CD8-positive, alpha-beta memory T cell (primary cell): ENCODE data around the gene CADPS. TPM values are rescaled to one million over a fixed set of nuclear protein-coding genes. Genes with fewer than 3 reads are reported as not detected.

Experiments used
- CTCF ChIA-PET: fragments of 350-600 bp; sonication (Branson Sonifier 250); formaldehyde crosslinking; loops from one replicate; lab custom pipeline; 2021; ENCODE audit warnings: antibody characterized with exemption; lab: Charles Lee
- POLR2A ChIA-PET: fragments of 350-600 bp; sonication (Branson Sonifier 250); formaldehyde crosslinking; loops from one replicate; lab custom pipeline; 2021; ENCODE audit warnings: antibody characterized with exemption; lab: Charles Lee
- DNase-seq, 5 donors: peaks; one replicate each; pipeline versions ENCODE4 v3.0.0 to v3.0.0-alpha.2; 2020 to 2022; ENCODE audit warnings: mixed read lengths in 1 of 5
- H3K27ac ChIP-seq: one replicate; pipeline ENCODE4 v1.7.0; 2013; ENCODE audit warnings: low read depth, mild to moderate bottlenecking, low read length, moderate library complexity
- H3K27me3 ChIP-seq: 2 replicates; pipeline ENCODE4 v1.7.0; 2013; ENCODE audit warnings: low read length, mild to moderate bottlenecking; ENCODE audit not compliant: insufficient read depth, poor library complexity, severe bottlenecking
- H3K36me3 ChIP-seq: 2 replicates; pipeline ENCODE4 v1.7.0; 2013; ENCODE audit warnings: mild to moderate bottlenecking, low read length, moderate library complexity; ENCODE audit not compliant: insufficient read depth
- H3K4me1 ChIP-seq: 2 replicates; pipeline ENCODE4 v1.7.0; 2013; ENCODE audit warnings: mild to moderate bottlenecking, low read length, moderate library complexity; ENCODE audit not compliant: insufficient read depth
- H3K4me3 ChIP-seq: 2 replicates; pipeline ENCODE4 v1.7.0; 2013; ENCODE audit warnings: mild to moderate bottlenecking, low read length
- H3K9me3 ChIP-seq: 2 replicates; pipeline ENCODE4 v1.7.0; 2013; ENCODE audit warnings: mild to moderate bottlenecking, low read length
- H3K27ac Mint-ChIP-seq, 8 donors: one replicate each; pipeline ENCODE4 v1.8.0; 2020 to 2021; ENCODE audit warnings: mixed read lengths in 8 of 8, mild to moderate bottlenecking in 6 of 8, inconsistent platforms in 3 of 8, moderate library complexity in 3 of 8
- H3K27me3 Mint-ChIP-seq, 2 donors: one replicate each; pipeline ENCODE4 v1.8.0; 2020 to 2021; ENCODE audit warnings: mixed read lengths in 2 of 2, mild to moderate bottlenecking in 1 of 2, moderate library complexity in 1 of 2
- H3K36me3 Mint-ChIP-seq, 3 donors: one replicate each; pipeline ENCODE4 v1.8.0; 2020 to 2021; ENCODE audit warnings: mixed read lengths in 3 of 3, inconsistent platforms in 1 of 3, mild to moderate bottlenecking in 1 of 3
- H3K4me1 Mint-ChIP-seq, 3 donors: one replicate each; pipeline ENCODE4 v1.8.0; 2020 to 2021; ENCODE audit warnings: mixed read lengths in 3 of 3, inconsistent platforms in 1 of 3, mild to moderate bottlenecking in 1 of 3
- H3K4me3 Mint-ChIP-seq, 7 donors: one replicate each; pipeline ENCODE4 v1.8.0; 2020 to 2021; ENCODE audit warnings: mixed read lengths in 7 of 7, mild to moderate bottlenecking in 6 of 7, moderate library complexity in 4 of 7, inconsistent platforms in 2 of 7
- H3K9me3 Mint-ChIP-seq, 5 donors: one replicate each; pipeline ENCODE4 v1.8.0; 2020 to 2022; ENCODE audit warnings: mixed read lengths in 5 of 5, mild to moderate bottlenecking in 3 of 5, moderate library complexity in 2 of 5, inconsistent platforms in 1 of 5
- polyA plus RNA-seq: library from polyadenylated mRNA; unstranded; fragments of 300-500 nt; fragmentation: Illumina TruSeq; gene quantifications from one replicate; pipeline ENCODE4 v1.2.3, GENCODE V29; 2021
- total RNA-seq, 2 experiments: library from RNA; stranded (reverse); gene quantifications; one replicate each; pipeline ENCODE4 v1.2.3, GENCODE V29; 2021

The CADPS gene
- total RNA-seq (not detected), polyA plus RNA-seq (not detected)

DNA sequence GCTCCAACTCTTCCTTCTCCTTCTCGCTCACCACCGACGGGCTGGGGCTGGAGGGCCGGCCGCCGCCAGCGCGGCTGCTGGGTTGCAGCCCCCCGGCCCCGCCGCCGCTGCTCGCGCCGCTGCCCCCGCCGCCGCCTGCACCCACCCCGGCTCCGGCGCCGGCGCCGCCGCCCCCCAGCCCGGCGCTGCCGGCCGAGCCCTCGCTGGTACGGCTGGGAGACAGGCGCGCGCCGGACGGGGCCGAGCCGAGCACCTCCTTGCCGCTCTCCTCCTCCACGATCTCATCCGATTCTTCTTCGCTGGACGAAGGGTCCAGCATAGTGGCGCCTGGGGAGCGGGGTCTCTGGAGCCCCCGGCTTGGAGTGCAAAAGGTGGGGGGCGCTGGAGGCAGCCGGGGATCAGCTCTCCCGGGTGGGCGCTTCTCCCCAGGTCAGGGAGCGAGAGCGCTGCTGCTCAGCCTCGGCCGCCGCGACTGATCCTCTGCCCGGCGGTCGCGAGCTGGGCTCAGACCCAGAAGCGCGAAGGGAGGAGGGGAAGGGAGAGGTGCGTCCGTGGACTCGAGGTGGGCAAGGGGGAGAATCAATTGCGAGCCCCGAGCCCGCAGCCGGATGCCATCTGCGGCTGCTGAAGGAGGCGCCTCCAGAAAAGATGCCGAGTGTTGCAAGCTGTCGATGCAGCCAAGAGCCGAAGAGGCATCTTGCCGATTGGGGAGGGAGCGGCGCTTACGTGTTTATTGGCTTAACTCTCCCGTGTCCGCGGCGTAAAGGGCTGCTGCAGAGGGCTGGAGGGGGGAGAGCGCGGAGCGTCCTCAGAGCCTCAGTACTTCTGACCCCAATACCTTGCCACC is at the start of gene CADPS:
CADPS (minus strand) TSS at position 706 of the 847 bp plus-strand sequence; CDS start at position 319, 387 bp downstream.
- Histone ChIP-seq H3K4me3 (no peak within 1 kb of the TSS), H3K36me3 (no peaks in the 10 kb centered on the region), H3K9me3 (no peaks in the 10 kb centered on the region), H3K27me3 (peaks cover 3% of the 10 kb centered on the region), H3K4me1 (no peaks in the 10 kb centered on the region), H3K27ac (no peak within 1 kb of the TSS)
- ChIA-PET POLR2A (no interaction called here), CTCF (no interaction called here)
- H3K36me3 Mint-ChIP-seq = no peaks in the 10 kb centered on the region
- H3K4me3 Mint-ChIP-seq = no peak within 1 kb of the TSS
- no peak within 1 kb of the TSS for H3K27ac Mint-ChIP-seq
- DNase-seq = no peak
- no peaks in the 10 kb centered on the region for H3K4me1 Mint-ChIP-seq
- peaks cover 19 to 31% of the 10 kb centered on the region in 2 donors for H3K27me3 Mint-ChIP-seq
- peaks cover 8 to 22% (median 11%) of the 10 kb centered on the region in 5 donors for H3K9me3 Mint-ChIP-seq

DNA sequence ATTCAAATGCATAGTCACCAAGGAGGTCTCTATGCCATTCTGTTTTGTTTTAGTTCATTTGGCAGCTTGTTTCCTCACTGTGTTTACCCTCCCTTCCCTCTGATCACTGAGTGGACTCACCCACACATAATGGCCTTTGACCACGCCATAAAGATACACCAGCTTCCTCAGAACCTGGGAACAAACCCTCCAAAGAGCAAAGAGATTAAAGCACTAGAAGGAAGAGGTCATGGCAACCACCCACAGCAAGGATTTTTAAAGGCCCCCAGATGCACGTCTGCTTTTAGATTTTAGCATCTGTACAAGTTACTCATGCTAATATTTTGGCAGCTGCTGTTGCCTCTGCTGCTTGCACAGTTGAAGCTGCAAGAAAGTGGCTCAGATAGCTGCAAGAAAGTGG is 47.9 kb upstream of the CADPS start:
- no peaks in the 10 kb centered on the region for H3K36me3 ChIP-seq
- no peak overlapping the region for H3K4me3 ChIP-seq
- no peak overlapping the region for H3K27ac ChIP-seq
- no peaks in the 10 kb centered on the region for H3K9me3 ChIP-seq
- Mint-ChIP-seq H3K4me1 (no peaks in the 10 kb centered on the region), H3K4me3 (no peak overlapping the region), H3K27me3 (no peaks in the 10 kb centered on the region), H3K27ac (no peak overlapping the region), H3K9me3 (peaks cover 0 to 25% (median 3%) of the 10 kb centered on the region in 5 donors), H3K36me3 (no peaks in the 10 kb centered on the region)
- no peaks in the 10 kb centered on the region for H3K27me3 ChIP-seq
- H3K4me1 ChIP-seq = no peaks in the 10 kb centered on the region
- DNase-seq = no peak
- POLR2A ChIA-PET = no interaction called here
- CTCF ChIA-PET = no interaction called here

DNA sequence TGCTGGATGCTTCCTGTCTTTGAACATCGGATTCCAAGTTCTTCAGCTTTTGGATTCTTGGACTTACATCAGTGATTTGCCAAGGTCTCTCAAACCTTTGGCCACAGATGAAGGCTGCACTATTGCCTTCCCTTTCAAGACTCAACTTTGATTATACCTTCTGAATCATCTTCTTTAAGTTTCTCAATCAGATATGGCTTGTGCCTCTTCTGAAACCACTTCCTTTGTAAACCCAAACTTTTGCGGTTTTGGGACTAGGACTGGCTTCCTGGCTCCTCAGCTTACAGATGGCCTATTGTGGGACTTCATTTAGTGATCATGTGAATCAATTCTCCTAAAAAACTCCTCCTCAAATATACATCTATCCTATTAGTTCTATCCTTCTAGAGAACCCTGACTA is 47.1 kb upstream of the CADPS start:
- ChIA-PET CTCF (no interaction called here), POLR2A (no interaction called here)
- DNase-seq = no peak
- H3K27me3 Mint-ChIP-seq = no peaks in the 10 kb centered on the region
- no peaks in the 10 kb centered on the region for H3K36me3 Mint-ChIP-seq
- no peaks in the 10 kb centered on the region for H3K9me3 ChIP-seq
- H3K4me1 ChIP-seq = no peaks in the 10 kb centered on the region
- H3K36me3 ChIP-seq = no peaks in the 10 kb centered on the region
- H3K27me3 ChIP-seq = no peaks in the 10 kb centered on the region
- H3K9me3 Mint-ChIP-seq = peaks cover 0 to 19% (median 3%) of the 10 kb centered on the region in 5 donors
- H3K27ac ChIP-seq = no peak overlapping the region
- H3K4me3 Mint-ChIP-seq = no peak overlapping the region
- H3K4me3 ChIP-seq = no peak overlapping the region
- no peaks in the 10 kb centered on the region for H3K4me1 Mint-ChIP-seq
- no peak overlapping the region for H3K27ac Mint-ChIP-seq

DNA sequence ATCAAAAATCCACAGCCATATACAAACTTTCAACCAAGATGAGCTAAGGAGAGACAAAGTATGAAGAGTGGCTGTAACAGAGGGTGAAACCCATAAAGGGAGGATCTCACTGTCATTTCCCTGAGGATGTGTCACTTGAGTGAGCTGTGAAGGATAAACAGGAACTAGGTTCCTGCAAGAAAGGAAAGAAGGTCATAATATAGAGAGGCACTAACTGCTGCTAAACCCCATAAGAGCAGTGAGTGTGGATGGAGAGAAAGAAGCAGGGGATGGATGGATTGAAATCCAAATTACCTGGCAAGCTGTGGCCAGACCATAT is 45.2 kb upstream of the CADPS start:
- Mint-ChIP-seq H3K27me3 (no peaks in the 10 kb centered on the region), H3K4me3 (no peak overlapping the region), H3K36me3 (no peaks in the 10 kb centered on the region), H3K9me3 (peaks cover 0 to 14% (median 3%) of the 10 kb centered on the region in 5 donors), H3K27ac (no peak overlapping the region), H3K4me1 (no peaks in the 10 kb centered on the region)
- Histone ChIP-seq H3K27me3 (no peaks in the 10 kb centered on the region), H3K9me3 (no peaks in the 10 kb centered on the region), H3K4me3 (no peak overlapping the region), H3K36me3 (no peaks in the 10 kb centered on the region), H3K4me1 (no peaks in the 10 kb centered on the region), H3K27ac (no peak overlapping the region)
- ChIA-PET POLR2A (no interaction called here), CTCF (no interaction called here)
- DNase-seq = no peak

DNA sequence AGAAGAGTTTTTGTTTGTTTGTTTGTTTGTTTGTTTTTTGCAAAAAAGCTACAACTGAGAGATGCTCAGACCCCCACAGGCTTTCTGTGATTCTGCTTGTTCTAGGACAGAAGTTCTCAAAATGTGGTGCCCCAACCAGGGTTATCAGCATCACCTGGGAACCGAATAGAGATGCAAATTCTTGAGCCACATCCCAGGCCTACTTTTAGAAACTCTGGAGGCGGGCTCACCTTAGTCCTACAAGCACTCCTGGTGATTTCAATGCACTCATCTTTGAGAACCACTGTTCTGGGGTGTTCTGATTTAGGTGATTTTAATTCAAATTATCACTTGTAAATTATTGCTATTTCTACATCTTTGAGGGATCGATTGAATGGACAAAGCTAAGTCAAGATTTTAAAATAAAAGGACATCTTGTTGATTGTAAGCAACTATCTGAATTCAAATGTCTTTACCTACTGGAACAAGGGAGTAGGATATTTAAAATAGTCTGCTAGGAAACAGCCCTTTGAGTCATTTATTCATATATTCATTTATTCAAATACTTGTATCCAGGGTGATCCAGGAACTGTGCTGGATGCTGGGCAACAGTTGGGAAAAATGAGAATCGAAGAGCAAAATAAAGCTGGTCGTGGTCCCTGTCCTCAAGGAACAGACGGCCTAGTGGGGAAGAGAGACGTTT is 44.7 kb upstream of the CADPS start:
- Mint-ChIP-seq H3K4me1 (no peaks in the 10 kb centered on the region), H3K27me3 (no peaks in the 10 kb centered on the region), H3K9me3 (peaks cover 0 to 14% (median 3%) of the 10 kb centered on the region in 5 donors), H3K36me3 (no peaks in the 10 kb centered on the region), H3K4me3 (no peak overlapping the region), H3K27ac (no peak overlapping the region)
- POLR2A ChIA-PET = no interaction called here
- no peak for DNase-seq
- CTCF ChIA-PET = no interaction called here
- Histone ChIP-seq H3K4me3 (no peak overlapping the region), H3K4me1 (no peaks in the 10 kb centered on the region), H3K36me3 (no peaks in the 10 kb centered on the region), H3K27me3 (no peaks in the 10 kb centered on the region), H3K9me3 (no peaks in the 10 kb centered on the region), H3K27ac (no peak overlapping the region)

DNA sequence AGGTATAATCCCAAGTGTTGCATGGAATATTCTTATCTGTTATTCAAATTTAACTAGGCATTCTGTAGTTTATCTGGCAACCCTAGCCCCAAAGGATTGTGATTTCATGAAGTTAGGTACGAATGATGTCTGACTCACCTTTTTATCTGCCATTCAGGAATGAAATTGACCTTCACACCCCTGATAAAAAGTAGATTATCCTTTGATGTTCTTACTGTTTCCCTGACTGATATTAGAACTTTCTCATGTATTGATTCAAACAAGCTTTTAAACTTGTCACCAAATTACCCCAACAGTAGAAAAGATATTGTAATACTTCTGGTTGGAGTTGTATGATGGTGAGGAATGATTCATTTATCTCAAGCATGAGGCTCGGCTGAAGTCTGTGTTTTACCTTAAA is 43.6 kb upstream of the CADPS start:
- Mint-ChIP-seq H3K36me3 (no peaks in the 10 kb centered on the region), H3K9me3 (peaks cover 0 to 13% (median 3%) of the 10 kb centered on the region in 5 donors), H3K4me1 (no peaks in the 10 kb centered on the region), H3K4me3 (no peak overlapping the region), H3K27me3 (no peaks in the 10 kb centered on the region), H3K27ac (no peak overlapping the region)
- no peak for DNase-seq
- no peaks in the 10 kb centered on the region for H3K27me3 ChIP-seq
- no peak overlapping the region for H3K4me3 ChIP-seq
- H3K27ac ChIP-seq = no peak overlapping the region
- no peaks in the 10 kb centered on the region for H3K36me3 ChIP-seq
- no peaks in the 10 kb centered on the region for H3K9me3 ChIP-seq
- CTCF ChIA-PET = no interaction called here
- POLR2A ChIA-PET = no interaction called here
- H3K4me1 ChIP-seq = no peaks in the 10 kb centered on the region

DNA sequence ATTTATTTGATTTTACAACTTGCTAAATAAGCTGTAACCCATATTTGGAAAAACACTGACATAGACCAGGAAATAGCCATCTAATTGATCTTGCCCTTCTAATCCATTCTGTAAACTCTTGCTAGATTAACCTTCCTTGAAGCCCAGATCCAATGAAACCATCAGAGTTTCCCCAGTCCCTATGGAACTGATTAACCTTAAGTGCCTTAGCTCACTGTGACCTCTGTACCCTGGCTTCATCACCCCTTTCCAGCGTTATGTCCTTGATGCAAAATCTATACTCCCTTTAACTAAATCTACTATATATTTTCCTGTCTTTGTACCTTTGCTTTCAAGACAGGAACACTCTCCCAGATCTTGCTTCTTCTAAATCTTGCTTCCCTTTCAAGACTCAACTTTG is 42.9 kb upstream of the CADPS start:
- Mint-ChIP-seq H3K4me1 (no peaks in the 10 kb centered on the region), H3K36me3 (no peaks in the 10 kb centered on the region), H3K9me3 (peaks cover 0 to 9% (median 3%) of the 10 kb centered on the region in 5 donors), H3K27ac (no peak overlapping the region), H3K4me3 (no peak overlapping the region), H3K27me3 (no peaks in the 10 kb centered on the region)
- no peak for DNase-seq
- ChIA-PET POLR2A (no interaction called here), CTCF (no interaction called here)
- Histone ChIP-seq H3K36me3 (no peaks in the 10 kb centered on the region), H3K27me3 (no peaks in the 10 kb centered on the region), H3K9me3 (no peaks in the 10 kb centered on the region), H3K4me1 (no peaks in the 10 kb centered on the region), H3K4me3 (no peak overlapping the region), H3K27ac (no peak overlapping the region)

DNA sequence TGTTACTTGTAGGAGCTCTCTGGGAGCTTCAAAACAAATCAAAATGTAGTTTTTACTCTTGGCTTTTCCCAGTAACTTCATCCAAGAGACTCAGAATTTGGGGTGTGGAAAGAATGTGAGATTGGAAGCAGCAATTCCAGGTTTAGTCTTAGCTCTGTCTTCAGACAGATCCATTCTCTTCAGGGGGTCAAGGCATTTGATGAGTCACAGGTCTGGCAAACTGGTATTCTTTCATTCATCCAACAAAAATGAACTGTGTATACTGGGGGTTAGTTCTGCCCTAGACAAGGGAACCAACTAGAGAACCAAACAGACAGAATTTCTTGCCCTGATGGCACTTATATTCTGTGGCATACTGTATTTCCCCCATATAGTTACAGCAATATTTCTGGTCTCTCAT is 36.3 kb upstream of the CADPS start:
- Mint-ChIP-seq H3K4me1 (no peaks in the 10 kb centered on the region), H3K36me3 (no peaks in the 10 kb centered on the region), H3K27me3 (no peaks in the 10 kb centered on the region), H3K27ac (no peak overlapping the region), H3K4me3 (no peak overlapping the region), H3K9me3 (peaks cover 0 to 8% (median 4%) of the 10 kb centered on the region in 5 donors)
- H3K4me3 ChIP-seq = no peak overlapping the region
- CTCF ChIA-PET = no interaction called here
- H3K36me3 ChIP-seq = no peaks in the 10 kb centered on the region
- H3K4me1 ChIP-seq = no peaks in the 10 kb centered on the region
- POLR2A ChIA-PET = no interaction called here
- H3K27ac ChIP-seq = no peak overlapping the region
- no peaks in the 10 kb centered on the region for H3K9me3 ChIP-seq
- no peaks in the 10 kb centered on the region for H3K27me3 ChIP-seq
- DNase-seq = no peak
